ENCODE measurements around the gene ERC2. TPM values are rescaled to one million over a fixed set of nuclear protein-coding genes. Genes with fewer than 3 reads are reported as not detected.
A peak's percentile ranks its signal among the peaks of the same experiment; 100 is the strongest.

ERC2 gene
- total RNA-seq, 1 donor from 2014 or later, result 7.4 TPM

DNA sequence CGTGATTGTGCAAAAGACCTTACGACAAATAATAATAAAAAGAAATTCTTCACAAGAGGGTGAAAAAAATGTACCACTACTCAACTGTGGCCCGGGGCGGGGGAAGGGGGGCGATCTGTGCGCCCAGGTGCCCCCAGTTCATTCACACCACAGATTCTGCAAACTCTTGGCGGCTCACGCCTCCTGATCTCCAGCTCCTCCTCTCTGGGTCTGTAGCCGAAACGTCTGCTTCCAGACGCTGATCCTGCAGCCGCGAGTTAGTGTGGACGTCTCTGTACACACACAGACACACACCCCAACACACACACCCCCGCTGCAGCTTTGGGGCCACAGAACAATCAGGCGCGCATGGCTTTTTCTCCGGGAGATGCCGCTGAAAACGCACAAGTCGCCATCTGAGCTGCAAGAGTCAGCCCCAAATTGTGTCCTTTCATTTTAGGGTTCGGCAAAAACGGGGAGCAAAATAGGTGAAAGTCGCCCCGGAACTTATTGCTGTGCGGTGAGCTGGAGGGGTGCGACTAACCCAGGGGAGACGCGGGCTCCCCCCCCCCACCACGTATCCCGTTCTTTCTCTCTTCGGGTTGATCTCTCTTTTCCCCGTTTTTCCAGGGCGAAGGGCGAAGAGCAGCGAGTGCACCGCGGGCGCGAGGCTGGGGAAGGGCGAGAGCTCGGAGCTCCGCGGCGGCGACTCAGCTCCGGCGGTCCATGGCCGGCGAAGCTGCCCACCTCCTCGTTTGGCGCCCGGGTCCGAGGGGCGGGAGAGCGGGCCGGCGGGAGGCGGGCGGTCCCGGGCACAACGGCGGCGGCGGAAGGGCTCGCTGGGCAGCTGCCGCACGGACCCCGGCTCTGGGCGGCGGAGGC, 980.7 kb downstream of the ERC2 start:
- peak overlapping the region; percentile 97 for H3K27ac ChIP-seq (ENCODE audit: low read depth, low read length)
- H3K27me3 ChIP-seq (ENCODE audit: insufficient read depth, low read length), result no peaks in the 10 kb centered on the region
- H3K27ac Mint-ChIP-seq (ENCODE audit: unreplicated experiment), result peak overlapping the region; percentile 85
- H2AFZ ChIP-seq (ENCODE audit: low read depth, low read length), result no peak overlapping the region
- H3K79me2 ChIP-seq (ENCODE audit: insufficient read depth, low read length), result peaks cover 62% of the 10 kb centered on the region
- H3K27me3 Mint-ChIP-seq (ENCODE audit: low read depth, unreplicated experiment), result peaks cover 5% of the 10 kb centered on the region
- H3K9ac ChIP-seq (ENCODE audit: low read length), result peak overlapping the region; percentile 99
- no peaks in the 10 kb centered on the region for H4K20me1 ChIP-seq (ENCODE audit: insufficient read depth, low read length)
- peak overlapping the region; percentile 99 for H3K4me3 Mint-ChIP-seq (ENCODE audit: unreplicated experiment)
- peaks cover 4% of the 10 kb centered on the region for H3K36me3 Mint-ChIP-seq (ENCODE audit: low read depth, unreplicated experiment)
- FAIRE-seq, result no peak
- peak; percentile 75 for DNase-seq (ENCODE audit: low read depth)
- H3K4me1 ChIP-seq (ENCODE audit: insufficient read depth, low read length), result peaks cover 54% of the 10 kb centered on the region
- H3K4me1 Mint-ChIP-seq (ENCODE audit: low read depth, unreplicated experiment), result peaks cover 22% of the 10 kb centered on the region
- no peaks in the 10 kb centered on the region for H3K36me3 ChIP-seq (ENCODE audit: insufficient read depth, low read length)
- H3K9me3 Mint-ChIP-seq (ENCODE audit: unreplicated experiment), result no peaks in the 10 kb centered on the region
- no peak for TF ChIP-seq EZH2 (IDR thresholded peaks at IDR 0.05; ENCODE audit: insufficient read depth, low read length)
- TF ChIP-seq, protein P1, sequence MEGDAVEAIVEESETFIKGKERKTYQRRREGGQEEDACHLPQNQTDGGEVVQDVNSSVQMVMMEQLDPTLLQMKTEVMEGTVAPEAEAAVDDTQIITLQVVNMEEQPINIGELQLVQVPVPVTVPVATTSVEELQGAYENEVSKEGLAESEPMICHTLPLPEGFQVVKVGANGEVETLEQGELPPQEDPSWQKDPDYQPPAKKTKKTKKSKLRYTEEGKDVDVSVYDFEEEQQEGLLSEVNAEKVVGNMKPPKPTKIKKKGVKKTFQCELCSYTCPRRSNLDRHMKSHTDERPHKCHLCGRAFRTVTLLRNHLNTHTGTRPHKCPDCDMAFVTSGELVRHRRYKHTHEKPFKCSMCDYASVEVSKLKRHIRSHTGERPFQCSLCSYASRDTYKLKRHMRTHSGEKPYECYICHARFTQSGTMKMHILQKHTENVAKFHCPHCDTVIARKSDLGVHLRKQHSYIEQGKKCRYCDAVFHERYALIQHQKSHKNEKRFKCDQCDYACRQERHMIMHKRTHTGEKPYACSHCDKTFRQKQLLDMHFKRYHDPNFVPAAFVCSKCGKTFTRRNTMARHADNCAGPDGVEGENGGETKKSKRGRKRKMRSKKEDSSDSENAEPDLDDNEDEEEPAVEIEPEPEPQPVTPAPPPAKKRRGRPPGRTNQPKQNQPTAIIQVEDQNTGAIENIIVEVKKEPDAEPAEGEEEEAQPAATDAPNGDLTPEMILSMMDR (IDR thresholded peaks at IDR 0.05; ENCODE audit: insufficient read depth, low read depth, low read length), result no peak
- H3K4me2 ChIP-seq (ENCODE audit: low read length), result peak overlapping the region; percentile 97
- no peaks in the 10 kb centered on the region for H3K9me3 ChIP-seq (ENCODE audit: insufficient read depth, low read depth, low read length)
- H3K4me3 ChIP-seq (ENCODE audit: insufficient read depth, low read depth, low read length), result peak overlapping the region; percentile 87

- H3K27me3 Mint-ChIP-seq (ENCODE audit: low read depth, unreplicated experiment), result peaks cover 1% of the 10 kb centered on the region
These were observed 981.3 kb downstream of the ERC2 start, which contains the start of gene WNT5A for GRCh38 chr3:55486857-55487380. Gene WNT5A, minus strand, starts transcription at chr3:55487306. Its CDS starts 321 bp downstream, at chr3:55486985.

More at GRCh38 chr3:55486857-55487380, 981.3 kb downstream of the ERC2 start, which contains the start of gene WNT5A:
- Mint-ChIP-seq H3K27ac (ENCODE audit: unreplicated experiment) (peak within 1 kb of the TSS; percentile 99), H3K4me3 (ENCODE audit: unreplicated experiment) (peak within 1 kb of the TSS; percentile 99), H3K9me3 (ENCODE audit: unreplicated experiment) (no peaks in the 10 kb centered on the region), H3K4me1 (ENCODE audit: low read depth, unreplicated experiment) (peaks cover 22% of the 10 kb centered on the region), H3K36me3 (ENCODE audit: low read depth, unreplicated experiment) (peaks cover 4% of the 10 kb centered on the region)
- Histone ChIP-seq H3K79me2 (ENCODE audit: insufficient read depth, low read length) (peaks cover 69% of the 10 kb centered on the region), H3K36me3 (ENCODE audit: insufficient read depth, low read length) (no peaks in the 10 kb centered on the region), H3K4me1 (ENCODE audit: insufficient read depth, low read length) (peaks cover 58% of the 10 kb centered on the region), H3K27ac (ENCODE audit: low read depth, low read length) (peak within 1 kb of the TSS; percentile 97), H3K9ac (ENCODE audit: low read length) (peak within 1 kb of the TSS; percentile 99), H3K27me3 (ENCODE audit: insufficient read depth, low read length) (no peaks in the 10 kb centered on the region), H3K4me2 (ENCODE audit: low read length) (peak within 1 kb of the TSS; percentile 97), H2AFZ (ENCODE audit: low read depth, low read length) (peak within 1 kb of the TSS; percentile 11), H3K4me3 (ENCODE audit: insufficient read depth, low read depth, low read length) (peak within 1 kb of the TSS; percentile 87), H4K20me1 (ENCODE audit: insufficient read depth, low read length) (no peaks in the 10 kb centered on the region), H3K9me3 (ENCODE audit: insufficient read depth, low read depth, low read length) (no peaks in the 10 kb centered on the region)
- TF ChIP-seq EZH2 (IDR thresholded peaks at IDR 0.05; ENCODE audit: insufficient read depth, low read length), result no peak
- TF ChIP-seq, protein P1 (IDR thresholded peaks at IDR 0.05; ENCODE audit: insufficient read depth, low read depth, low read length), result no peak
- DNase-seq (ENCODE audit: low read depth) (peak; percentile 51), FAIRE-seq (no peak)

Data from astrocyte (in vitro differentiated cells and primary cell).